K562 (cell line): ENCODE data around the gene WDR31. TPM values are rescaled to one million over a fixed set of nuclear protein-coding genes. Genes with fewer than 3 reads are reported as not detected.
A peak's percentile ranks its signal among the peaks of the same experiment; 100 is the strongest.

Source experiments
- ATAC-seq: fragments of 200-7000 bp; cut with Tn5 transposase; 3 replicates; pipeline ENCODE4 v1.9.1; 2020; ENCODE audit warnings: moderate library complexity
- BruUV-seq: library from RNA; stranded (reverse); fragments of 400-500 nt; replicated peaks from 2 replicates; lab custom pipeline; 2021; lab: Mats Ljungman, UMichigan
- CTCF ChIA-PET: fragments of 300-600 bp; formaldehyde crosslinking; extraction: SDS; loops from one replicate; lab custom pipeline; 2021; ENCODE audit warnings: low intra/inter-chr PET ratio; lab: Yijun Ruan, JAX
- POLR2A ChIA-PET: fragments of 300-600, 350-650 bp; sonication (Branson Sonifier 250); formaldehyde crosslinking; extraction: SDS; loops from one replicate; lab custom pipeline; 2021; ENCODE audit warnings: antibody characterized with exemption, inconsistent platforms; lab: Yijun Ruan, JAX
- DNase-seq, 4 experiments: peaks; one replicate each; pipeline versions ENCODE4 v3.0.0 to v3.0.0-alpha.2; 2011 to 2018; ENCODE audit warnings: low spot score in 3 of 4, mixed read lengths in 3 of 4; ENCODE audit errors: extremely low read depth in 1 of 4
- FAIRE-seq: peaks from 2 replicates; lab custom pipeline; 2011; peaks lifted over from hg19 to GRCh38; lab: Jason Lieb, UNC
- H2AFZ ChIP-seq: 2 replicates; pipeline ENCODE4 v1.6.0; 2011; ENCODE audit warnings: low read depth, low read length, control low read depth, inconsistent platforms
- H3K27ac ChIP-seq: fragments of 200-600 bp; 3 replicates; pipeline ENCODE4 v1.8.0; 2011; ENCODE audit warnings: low read depth, mild to moderate bottlenecking, control low read depth, inconsistent platforms, low read length, moderate library complexity, mixed read lengths; ENCODE audit errors: extremely low read depth
- H3K27me3 ChIP-seq, 2 experiments: fragments of 300-600 bp in 1 of 2; 2 replicates in 1 of 2; 3 replicates in 1 of 2; pipeline versions ENCODE4 v1.6.0 to v1.8.0; 2011; ENCODE audit warnings: inconsistent platforms in 2 of 2, low read length in 2 of 2, mild to moderate bottlenecking in 1 of 2, mixed read lengths in 1 of 2, moderate library complexity in 1 of 2; ENCODE audit not compliant: control insufficient read depth in 2 of 2, insufficient read depth in 2 of 2
- H3K36me3 ChIP-seq: fragments of 300-600 bp; 3 replicates; pipeline ENCODE4 v1.8.0; 2011; ENCODE audit warnings: mild to moderate bottlenecking, low read length, inconsistent platforms; ENCODE audit not compliant: control insufficient read depth, insufficient read depth
- H3K4me1 ChIP-seq, 2 experiments: fragments of 200-600 bp in 1 of 2; replicated peaks in 1 of 2; 2 replicates in 1 of 2; 3 replicates in 1 of 2; pipeline versions ENCODE4 v1.5.1 to v1.8.0; 2011; ENCODE audit warnings: inconsistent platforms in 2 of 2, low read length in 2 of 2, mild to moderate bottlenecking in 1 of 2, mixed read lengths in 1 of 2, moderate library complexity in 1 of 2; ENCODE audit not compliant: control insufficient read depth in 2 of 2, insufficient read depth in 2 of 2
- H3K4me2 ChIP-seq: 2 replicates; pipeline ENCODE4 v1.6.1; 2011; ENCODE audit warnings: low read length, control low read depth, inconsistent platforms, mixed read lengths; ENCODE audit not compliant: insufficient read depth
- H3K4me3 ChIP-seq: fragments of 200-600 bp; sonication (generic), shearing (Covaris generic); 2 replicates; pipeline ENCODE4 v1.5.1; 2016; ENCODE audit warnings: control low read depth, inconsistent platforms
- H3K79me2 ChIP-seq: fragments of 200-600 bp; 3 replicates; pipeline ENCODE4 v1.8.0; 2011; ENCODE audit warnings: low read length, inconsistent platforms; ENCODE audit not compliant: control insufficient read depth, insufficient read depth
- H3K9ac ChIP-seq, 2 experiments: 2 replicates each; pipeline versions ENCODE4 v1.6.0 to v1.6.1; 2011; ENCODE audit warnings: low read depth in 2 of 2, low read length in 2 of 2, control low read depth in 1 of 2, inconsistent platforms in 1 of 2, mild to moderate bottlenecking in 1 of 2, mixed read lengths in 1 of 2; ENCODE audit not compliant: insufficient read depth in 1 of 2
- H3K9me1 ChIP-seq: one replicate; pipeline ENCODE4 v1.6.0; 2011; ENCODE audit warnings: inconsistent platforms, mild to moderate bottlenecking, low read length, moderate library complexity; ENCODE audit not compliant: control insufficient read depth, insufficient read depth
- H3K9me3 ChIP-seq: replicated peaks from 2 replicates; pipeline ENCODE4 v1.5.1; 2011; ENCODE audit warnings: low read depth, low read length, inconsistent platforms; ENCODE audit not compliant: control insufficient read depth, insufficient read depth
- H4K20me1 ChIP-seq: replicated peaks from 2 replicates; pipeline ENCODE4 v1.6.1; 2011; ENCODE audit warnings: low read length, inconsistent platforms, mixed read lengths; ENCODE audit not compliant: control insufficient read depth, insufficient read depth
- ARID1B ChIP-seq: fragments of 450-650 bp; IDR thresholded peaks from 2 replicates; pipeline ENCODE4 v1.6.1; 2016; ENCODE audit warnings: antibody characterized with exemption, mild to moderate bottlenecking, inconsistent platforms
- CBFA2T3 ChIP-seq: fragments of 450-650 bp; IDR thresholded peaks from 2 replicates; pipeline ENCODE4 v1.6.1; 2017
- GATAD2A ChIP-seq: fragments of 450-650 bp; IDR thresholded peaks from 2 replicates; pipeline ENCODE4 v1.6.1; 2017
- IRF9 ChIP-seq: fragments of 450-650 bp; IDR thresholded peaks from 2 replicates; pipeline ENCODE4 v1.6.1; 2016; ENCODE audit warnings: missing biosample characterization, missing genetic modification characterization
- MEIS2 ChIP-seq: fragments of 450-650 bp; IDR thresholded peaks from 2 replicates; pipeline ENCODE4 v1.6.1; 2014; ENCODE audit warnings: mild to moderate bottlenecking; ENCODE audit not compliant: partially characterized antibody
- MTA1 ChIP-seq: fragments of 450-650 bp; IDR thresholded peaks from 2 replicates; pipeline ENCODE4 v1.6.1; 2017; ENCODE audit warnings: borderline replicate concordance
- NFIC ChIP-seq: fragments of 450-650 bp; IDR thresholded peaks from 2 replicates; pipeline ENCODE4 v1.6.1; 2017; ENCODE audit warnings: mild to moderate bottlenecking, inconsistent platforms
- WGBS: fragments of 100-300 bp; shearing (Covaris generic); methylation state at CpG from one replicate; pipeline ENCODE4 v1.1.6; 2016; ENCODE audit warnings: low coverage, mixed read lengths; ENCODE audit not compliant: insufficient coverage; ENCODE audit errors: missing lambda C conversion rate; 5-methylcytosine and 5-hydroxymethylcytosine counted together
- in situ Hi-C: fragments of 300-500 bp; cut with MboI; formaldehyde crosslinking; loops from 4 replicates; pipeline ENCODE4 v1.15.0; 2018; ENCODE audit warnings: inconsistent platforms, mixed read lengths
- intact Hi-C: fragments of 100-400 bp; cut with micrococcal nuclease; formaldehyde crosslinking; loops from 2 replicates; pipeline ENCODE4 v1.14.2; 2022
- polyA plus RNA-seq, 8 experiments: library from polyadenylated mRNA; depleted of rRNA in 4 of 8; stranded (reverse) in 5 of 8; unstranded in 3 of 8; fragments of >200 nt; fragmentation: Nextera tagmentation in 2 of 8; fragmentation: Illumina TruSeq in 1 of 8; extraction: Ambion mirVana in 2 of 8; extraction: Trizol in 1 of 8; gene quantifications; 2 replicates each; pipeline versions ENCODE4 v1.2.1 to v1.2.3, GENCODE V29; 2011 to 2014; ENCODE audit warnings: inconsistent platforms in 1 of 8, missing spikeins in 1 of 8
- total RNA-seq, 7 experiments: library from RNA; depleted of rRNA in 6 of 7; stranded (reverse); fragments of >200 nt in 6 of 7; fragmentation: Illumina TruSeq in 2 of 7; extraction: Trizol in 2 of 7; gene quantifications; 2 replicates each; pipeline versions ENCODE4 v1.2.1 to v1.2.3, GENCODE V29; 2011 to 2021; ENCODE audit warnings: low replicate concordance in 1 of 7

Gene WDR31
- total and polyA plus RNA-seq, 9 of the 15 experiments (the other 6 are each of a cell fraction or from before 2014, with no cell fraction given) = 0.35 to 1.8 (median 0.95) TPM

GRCh38 chr9:113364951-113365350 is 24.9 kb upstream of the WDR31 start:
- no peak overlapping the region for H3K4me3 ChIP-seq
- H3K9me1 ChIP-seq = no peaks in the 10 kb centered on the region
- ATAC-seq (no peak), FAIRE-seq (no peak), DNase-seq (no peak)
- H3K27ac ChIP-seq = no peak overlapping the region
- H3K4me1 ChIP-seq = peaks cover 34 to 38% of the 10 kb centered on the region in 2 experiments
- H3K36me3 ChIP-seq = no peaks in the 10 kb centered on the region
- in situ Hi-C loops = no loop called here
- no TSS peak for BruUV-seq
- H2AFZ ChIP-seq = no peak overlapping the region
- WGBS = 7% methylated on average over 1 of the region's 1 CpG
- POLR2A ChIA-PET = interaction anchor here (0.6 kb wide), 1 partner anchor 46 kb away, joined by 3 read pairs; no protein-coding TSS in a partner anchor
- intact Hi-C loops = no loop called here
- TF ChIP-seq ARID1B = peak; percentile 25; the same call in 1 of the 2 replicates
- TF ChIP-seq MEIS2 = peak; percentile 34
- TF ChIP-seq GATAD2A = no peak
- TF ChIP-seq NFIC = peak; percentile 80
- TF ChIP-seq MTA1 = no peak
- no peak for TF ChIP-seq IRF9 (tag)
- TF ChIP-seq CBFA2T3 = peak; percentile 43
- H4K20me1 ChIP-seq = peaks cover 15% of the 10 kb centered on the region; the same call in 1 of the 2 replicates
- no peak overlapping the region for H3K9ac ChIP-seq
- H3K79me2 ChIP-seq = no peaks in the 10 kb centered on the region
- no peaks in the 10 kb centered on the region for H3K27me3 ChIP-seq
- no peak overlapping the region for H3K4me2 ChIP-seq
- CTCF ChIA-PET = no interaction called here
- no peaks in the 10 kb centered on the region for H3K9me3 ChIP-seq
